GM21447 (cell line): ENCODE data around the gene RSU1.

Experiments used
- ATAC-seq: cut with Tn5 transposase; IDR thresholded peaks from one replicate; pipeline ENCODE4 v1.9.1; 2021; ENCODE audit not compliant: unreplicated experiment

The RSU1 gene

GRCh38 chr10:16745061-16745460 lies 72.2 kb downstream of the RSU1 start:
- ATAC-seq: no peak

DNA sequence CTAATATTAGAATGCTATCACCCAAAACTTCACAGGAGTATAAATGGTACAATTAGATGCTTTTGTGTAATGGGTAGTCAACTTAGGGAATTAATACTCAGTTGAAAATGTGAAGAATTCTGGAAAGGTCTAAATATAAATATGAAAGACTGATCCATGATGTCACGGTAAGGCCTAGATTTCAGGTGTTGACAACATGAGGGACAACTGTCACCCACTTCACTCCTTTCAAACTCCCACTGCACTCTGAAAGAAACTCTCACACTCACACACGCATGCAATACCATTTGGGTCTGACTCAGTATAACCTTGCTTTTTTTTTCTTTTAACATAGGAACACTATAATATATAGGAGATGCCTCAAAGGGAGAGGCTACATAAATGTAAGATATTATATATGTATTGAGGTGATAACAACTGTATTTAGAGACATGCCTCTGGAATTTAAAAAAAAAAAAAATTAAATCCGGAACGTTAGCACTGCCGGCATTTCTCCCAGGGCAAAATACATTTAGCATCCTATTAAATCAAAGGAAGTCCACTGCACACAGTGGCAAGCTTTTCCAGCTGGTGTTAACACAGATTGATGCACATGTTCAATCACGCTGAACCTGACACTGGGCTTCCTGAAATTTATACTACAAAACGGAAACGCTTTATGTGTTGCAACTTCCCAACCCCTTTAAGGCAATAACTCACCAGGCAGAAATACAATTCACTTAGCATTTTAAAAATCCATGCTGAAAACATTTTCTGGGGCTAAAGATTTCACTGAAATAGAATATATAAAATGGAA lies 74.9 kb downstream of the RSU1 start:
- ATAC-seq: no peak

DNA sequence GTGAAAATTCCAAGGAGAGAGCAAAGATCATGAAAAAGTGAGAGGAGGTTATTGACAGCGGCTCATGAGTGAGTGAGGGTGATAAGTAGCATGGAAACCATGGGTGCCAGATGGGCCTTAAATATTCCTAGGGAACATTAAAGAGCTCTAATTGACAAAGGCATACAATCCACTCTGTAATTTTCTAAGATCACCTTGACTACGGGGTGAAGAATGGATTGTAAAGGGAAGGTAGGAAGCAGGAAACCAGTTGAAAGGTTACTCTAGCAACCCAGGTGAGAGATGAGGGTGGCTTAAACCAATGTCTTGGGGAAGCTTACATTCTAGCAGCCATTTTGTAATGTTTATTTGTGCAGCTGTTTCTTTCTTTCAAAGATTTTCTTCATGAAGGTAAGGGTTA lies 75.7 kb downstream of the RSU1 start:
- ATAC-seq: no peak

DNA sequence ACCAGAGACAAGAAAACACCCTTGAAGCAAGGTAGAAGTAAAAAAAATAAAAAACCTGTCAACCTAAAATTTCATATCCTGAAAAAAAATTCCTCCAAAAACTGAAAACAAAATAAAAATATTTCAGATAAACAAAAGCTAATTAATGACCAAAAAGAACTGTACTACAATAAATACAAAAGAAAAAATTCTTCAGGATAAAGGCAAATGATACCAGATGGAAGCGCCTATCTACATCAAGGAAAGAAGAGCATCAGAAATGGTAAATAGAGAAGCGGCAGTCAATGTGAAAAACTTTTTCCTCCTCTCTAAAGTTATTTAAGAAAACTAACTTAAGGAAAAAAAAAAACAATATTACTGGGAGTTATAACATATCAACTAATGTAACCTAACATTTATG lies 79.8 kb downstream of the RSU1 start:
- ATAC-seq: no peak

DNA sequence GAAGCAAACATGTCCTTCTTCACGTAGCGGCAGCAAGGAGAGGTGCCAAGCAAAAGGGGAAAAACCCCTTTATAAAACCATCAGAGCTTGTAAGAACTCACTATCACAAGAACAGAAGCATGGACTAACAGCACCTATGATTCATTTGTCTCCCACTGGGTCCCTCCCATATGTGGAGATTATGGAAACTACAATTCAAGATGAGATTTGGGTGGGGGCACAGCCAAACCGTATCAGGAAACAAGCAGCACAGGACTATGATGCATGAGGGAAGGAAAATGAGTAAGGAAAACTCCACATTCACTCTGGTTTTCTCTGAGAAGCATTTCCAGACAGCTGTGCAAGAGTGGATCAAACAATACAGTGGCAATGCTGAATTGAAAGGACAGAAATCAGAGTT lies 81.6 kb downstream of the RSU1 start:
- ATAC-seq: no peak

- ATAC-seq: no peak
These were observed 84.8 kb downstream of the RSU1 start for GRCh38 chr10:16732376-16732775.

DNA sequence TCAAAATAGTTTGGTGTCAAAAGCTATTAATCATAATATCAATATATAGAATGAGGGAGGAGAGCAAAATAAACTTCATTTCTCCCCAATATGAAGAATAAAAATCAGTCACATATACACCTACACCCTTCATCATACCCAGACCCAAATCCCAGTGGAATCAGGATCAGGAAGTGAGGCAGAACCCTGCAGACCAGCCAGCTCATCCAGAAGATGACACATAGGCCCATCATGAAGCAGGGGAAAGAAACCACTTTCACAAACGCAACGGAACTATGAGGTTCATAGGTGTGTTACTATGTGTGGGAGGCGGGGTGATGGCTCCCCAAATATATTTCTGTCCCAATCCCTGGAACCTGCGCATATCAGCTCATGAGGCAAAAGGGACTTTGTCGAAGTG lies 89.0 kb downstream of the RSU1 start:
- ATAC-seq: no peak

DNA sequence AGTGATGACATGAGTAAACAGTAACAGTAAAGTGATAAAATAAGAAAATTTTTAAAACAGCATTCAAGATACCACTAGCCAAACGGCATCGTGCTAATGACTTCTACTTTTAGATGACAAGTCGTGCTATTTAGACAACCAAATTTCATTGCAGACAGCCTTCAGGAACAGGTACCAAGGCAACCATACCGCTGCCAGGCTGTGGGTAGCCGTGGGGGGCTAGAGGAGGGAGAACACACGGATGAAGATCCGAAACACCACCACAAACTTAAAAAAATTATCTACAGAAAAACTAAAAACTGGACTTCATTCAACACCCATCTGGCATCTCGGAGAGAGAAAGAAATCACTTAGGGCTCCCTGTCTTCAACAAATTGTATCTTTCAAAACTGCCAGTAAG lies 89.6 kb downstream of the RSU1 start:
- no peak for ATAC-seq

GRCh38 chr10:16724509-16724908 lies 92.7 kb downstream of the RSU1 start:
- ATAC-seq: no peak

GRCh38 chr10:16720812-16721211 lies 96.4 kb downstream of the RSU1 start:
- no peak for ATAC-seq

DNA sequence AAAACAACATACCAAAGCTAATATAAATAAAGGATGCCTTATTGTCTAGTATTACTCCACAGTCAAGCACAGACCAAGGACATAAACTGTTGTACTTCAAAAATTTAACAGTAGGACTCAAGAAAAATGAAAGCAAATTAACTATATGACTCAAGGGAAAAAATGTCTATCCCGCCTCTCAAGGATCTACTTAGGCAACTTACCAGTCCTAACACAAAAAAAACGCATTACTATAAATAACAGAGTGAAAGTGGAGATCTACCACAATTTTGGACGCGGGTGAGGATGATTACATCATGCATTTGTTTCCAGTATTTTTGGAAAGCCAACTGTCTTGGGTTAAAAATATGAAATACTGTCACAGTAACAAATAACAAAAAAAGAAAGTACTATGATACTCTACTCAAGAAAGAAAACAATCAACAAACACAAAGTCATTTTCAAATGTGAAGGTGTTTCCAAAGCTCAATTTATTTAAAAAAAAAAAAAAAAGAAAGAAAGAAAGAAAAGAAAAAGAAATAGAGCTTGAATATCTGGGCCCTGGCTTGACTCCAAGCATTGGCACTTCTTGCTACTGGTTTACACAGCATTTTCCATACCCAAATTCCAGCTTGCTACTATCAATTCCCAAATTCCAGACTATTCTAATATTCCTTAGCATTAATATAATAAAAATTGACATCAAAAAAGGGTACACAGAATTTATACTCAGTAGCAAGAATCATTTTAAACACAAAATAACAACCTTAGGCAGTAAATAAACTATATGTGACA lies 99.4 kb downstream of the RSU1 start:
- ATAC-seq: no peak

DNA sequence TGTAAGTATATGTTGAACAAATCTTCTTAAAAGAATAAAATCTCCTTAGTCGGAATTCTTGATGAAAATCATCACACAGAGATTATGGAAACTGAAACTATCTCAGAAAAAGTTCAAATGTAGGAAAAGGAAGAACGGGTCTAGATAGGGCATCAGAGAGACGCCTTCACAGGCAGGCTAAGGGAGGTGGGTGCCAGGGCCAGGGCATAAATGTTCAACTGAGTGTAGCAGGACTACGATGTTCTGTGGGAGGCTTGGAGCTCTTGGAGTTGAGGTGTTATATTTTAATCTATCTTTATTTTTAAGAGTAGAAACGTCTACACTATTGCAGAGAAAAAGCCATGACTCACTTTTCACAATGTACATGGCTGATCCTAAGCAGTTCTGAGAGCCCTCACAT lies 101.2 kb downstream of the RSU1 start:
- no peak for ATAC-seq

DNA sequence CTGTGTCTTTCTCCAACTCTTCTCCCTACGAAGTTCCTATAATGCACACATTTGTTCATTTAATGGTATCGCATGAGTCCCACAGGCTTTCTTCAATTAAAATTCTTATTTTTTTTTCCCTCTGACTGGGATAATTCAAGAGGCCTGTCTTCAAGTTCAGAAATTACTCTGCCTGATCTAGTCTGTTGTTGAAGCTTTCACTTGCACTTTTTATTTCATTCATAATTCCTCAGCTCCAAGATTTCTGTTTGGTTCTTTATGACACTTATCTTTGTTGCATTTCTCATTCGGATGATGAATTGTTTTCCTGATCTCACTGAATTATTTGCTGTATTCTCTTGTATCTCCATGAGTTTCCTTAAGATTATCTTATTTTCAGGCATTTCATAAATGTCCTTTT lies 103.9 kb downstream of the RSU1 start:
- no peak for ATAC-seq

DNA sequence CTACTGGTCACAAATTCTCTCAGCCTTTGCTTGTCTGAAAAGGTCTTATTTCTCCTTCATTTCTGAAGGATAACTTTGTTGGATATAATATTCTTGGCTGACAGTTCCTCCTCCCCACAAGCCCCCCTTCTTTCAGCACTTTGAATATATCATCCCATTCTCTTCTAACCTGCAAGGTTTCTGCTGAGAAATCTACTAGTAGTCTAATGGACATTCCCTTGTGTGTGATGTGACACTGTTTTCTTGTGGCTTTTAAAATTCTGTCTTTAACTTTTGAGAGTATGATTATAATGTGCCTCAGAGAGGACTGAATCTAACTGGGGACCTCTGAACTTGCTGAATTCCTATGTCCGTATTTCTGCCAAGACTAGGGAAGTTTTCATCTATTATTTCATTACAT lies 104.3 kb downstream of the RSU1 start:
- ATAC-seq: no peak

DNA sequence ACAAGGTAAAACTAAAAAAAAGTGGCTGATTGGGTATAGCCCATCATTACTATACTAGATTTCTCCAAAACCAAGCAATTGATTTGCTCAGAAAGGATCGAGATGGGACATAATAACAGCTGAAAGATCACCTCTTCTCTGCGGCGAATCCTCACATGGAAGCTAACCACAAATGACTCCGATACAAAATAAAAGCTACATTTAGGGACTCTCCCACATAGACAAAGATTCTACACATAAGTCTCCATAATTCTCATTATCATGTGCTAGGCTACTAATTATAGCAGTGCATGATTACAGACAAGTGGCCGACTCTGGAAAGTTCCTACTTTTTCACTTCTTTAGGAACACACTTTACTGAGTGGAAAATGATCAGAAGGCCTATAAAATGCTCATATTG lies 116.9 kb downstream of the RSU1 start:
- no peak for ATAC-seq

GRCh38 chr10:16699435-16700057 lies 117.7 kb downstream of the RSU1 start:
- ATAC-seq: no peak

DNA sequence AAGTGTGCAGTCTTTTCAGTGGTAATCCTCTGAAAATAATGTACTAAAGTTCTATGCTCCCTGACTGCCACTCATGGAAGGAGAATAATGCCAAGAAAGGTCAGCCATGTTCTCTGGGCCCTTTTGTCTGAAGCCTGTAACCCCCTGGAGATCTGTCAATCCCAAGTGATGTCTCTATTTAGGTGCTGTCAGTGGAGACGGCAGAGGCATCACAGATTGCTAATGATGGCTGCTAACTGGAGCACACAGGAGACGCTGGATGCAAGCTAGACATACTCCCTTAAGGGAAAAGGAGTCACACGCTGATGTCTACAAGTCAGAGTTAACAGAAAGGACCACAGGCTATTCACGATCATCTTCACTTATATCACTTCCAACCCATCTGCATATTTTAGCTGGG lies 118.8 kb downstream of the RSU1 start:
- no peak for ATAC-seq

DNA sequence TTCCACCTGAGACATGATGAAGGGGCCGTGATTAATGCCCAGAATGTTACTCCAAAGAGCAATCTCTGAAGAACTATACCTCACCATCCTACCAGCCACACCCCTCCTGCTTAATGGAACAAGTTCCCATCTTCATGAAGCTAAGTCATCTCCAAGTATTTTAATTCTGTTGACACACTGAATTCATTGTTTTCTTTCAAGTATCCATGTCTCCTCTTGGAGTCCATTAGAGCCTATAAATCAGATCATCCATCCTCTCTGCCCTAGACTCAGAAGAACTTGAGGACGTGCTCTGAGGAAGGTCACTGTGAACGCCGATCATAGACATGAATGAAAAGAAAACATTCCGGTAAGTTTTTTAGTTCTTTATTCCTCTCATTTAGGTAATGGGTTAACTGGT lies 126.8 kb downstream of the RSU1 start:
- no peak for ATAC-seq

GRCh38 chr10:16689696-16690095 lies 127.5 kb downstream of the RSU1 start:
- ATAC-seq: no peak

DNA sequence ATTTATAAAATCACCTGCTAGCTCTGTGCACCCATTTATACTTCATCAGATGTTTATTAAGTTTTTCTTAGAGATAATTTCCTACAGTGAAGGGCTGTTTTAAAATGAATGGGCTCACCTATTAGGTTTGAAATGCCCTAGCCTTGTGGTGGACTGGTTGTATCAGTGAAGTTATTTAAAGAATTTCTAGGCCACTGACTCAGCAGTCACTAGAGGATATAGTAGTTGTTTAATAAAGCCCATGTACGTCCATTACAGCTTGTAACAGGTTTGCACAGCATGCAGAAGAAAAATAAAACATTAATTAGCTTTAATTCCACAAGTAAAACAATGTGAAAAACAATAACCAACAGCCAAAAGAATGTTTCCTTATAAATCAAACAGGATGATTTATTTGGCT lies 128.0 kb downstream of the RSU1 start:
- no peak for ATAC-seq

GRCh38 chr10:16686054-16686902 lies 130.9 kb downstream of the RSU1 start:
- ATAC-seq: no peak
